DOHH2 (cell line): ENCODE results near the gene TTC23L.

Experiments
- EZH2phosphoT487 ChIP-seq: fragments of 200-600 bp; sonication (generic); IDR thresholded peaks from 2 replicates; pipeline ENCODE4 v1.6.1; 2017; ENCODE audit warnings: borderline replicate concordance, mild to moderate bottlenecking, antibody characterized with exemption, low read length, moderate library complexity, mixed read lengths
- TF ChIP-seq, protein P1 (sequence below): fragments of 200-600 bp; sonication (generic); IDR thresholded peaks from one replicate; pipeline ENCODE4 v1.5.1; 2014; ENCODE audit warnings: antibody characterized with exemption, mild to moderate bottlenecking, low read depth, low read length; ENCODE audit not compliant: poor library complexity, severe bottlenecking

DNA sequence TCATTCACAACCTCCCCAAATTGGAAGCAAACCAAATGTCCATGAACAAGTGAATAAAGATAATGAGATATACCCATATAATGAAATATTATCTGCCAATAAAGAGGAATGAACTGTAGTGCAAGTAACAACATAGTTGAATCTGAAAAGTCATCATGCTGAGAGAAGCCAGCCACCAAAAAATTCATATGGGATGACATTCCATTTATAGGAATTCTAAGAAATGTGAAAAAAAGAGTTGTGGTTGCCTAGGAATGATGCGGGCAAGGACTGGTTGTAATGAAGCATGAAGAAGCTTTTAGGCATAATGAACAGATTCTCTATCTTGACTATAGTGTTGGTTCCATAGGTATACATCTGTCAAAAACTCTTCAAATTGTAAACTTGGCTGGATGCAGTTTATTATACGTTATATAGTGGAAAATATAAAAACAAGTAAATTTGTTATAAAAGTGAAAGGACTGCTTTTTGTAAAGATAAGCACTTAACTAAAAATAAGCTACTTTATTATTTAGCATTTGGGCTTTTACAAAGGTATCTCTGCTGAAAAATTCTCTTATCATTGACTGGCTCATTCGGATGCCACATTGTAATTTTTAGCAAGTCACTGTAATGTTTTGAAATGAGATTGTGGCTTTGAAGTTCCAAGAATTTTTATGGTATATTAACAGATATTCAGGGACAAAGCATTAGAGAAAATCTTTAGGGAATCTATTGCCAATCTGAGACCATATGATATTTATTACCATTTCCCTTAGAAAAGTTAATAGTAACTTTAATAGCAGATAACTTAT, 21.2 kb upstream of the TTC23L start:
- TF ChIP-seq, protein P1, sequence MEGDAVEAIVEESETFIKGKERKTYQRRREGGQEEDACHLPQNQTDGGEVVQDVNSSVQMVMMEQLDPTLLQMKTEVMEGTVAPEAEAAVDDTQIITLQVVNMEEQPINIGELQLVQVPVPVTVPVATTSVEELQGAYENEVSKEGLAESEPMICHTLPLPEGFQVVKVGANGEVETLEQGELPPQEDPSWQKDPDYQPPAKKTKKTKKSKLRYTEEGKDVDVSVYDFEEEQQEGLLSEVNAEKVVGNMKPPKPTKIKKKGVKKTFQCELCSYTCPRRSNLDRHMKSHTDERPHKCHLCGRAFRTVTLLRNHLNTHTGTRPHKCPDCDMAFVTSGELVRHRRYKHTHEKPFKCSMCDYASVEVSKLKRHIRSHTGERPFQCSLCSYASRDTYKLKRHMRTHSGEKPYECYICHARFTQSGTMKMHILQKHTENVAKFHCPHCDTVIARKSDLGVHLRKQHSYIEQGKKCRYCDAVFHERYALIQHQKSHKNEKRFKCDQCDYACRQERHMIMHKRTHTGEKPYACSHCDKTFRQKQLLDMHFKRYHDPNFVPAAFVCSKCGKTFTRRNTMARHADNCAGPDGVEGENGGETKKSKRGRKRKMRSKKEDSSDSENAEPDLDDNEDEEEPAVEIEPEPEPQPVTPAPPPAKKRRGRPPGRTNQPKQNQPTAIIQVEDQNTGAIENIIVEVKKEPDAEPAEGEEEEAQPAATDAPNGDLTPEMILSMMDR = no peak
- TF ChIP-seq EZH2phosphoT487 = no peak
